ENCODE data around the gene PGM3.

- TF ChIP-seq CTCF (IDR thresholded peaks at IDR 0.05) (no peak), ZFX (IDR thresholded peaks at IDR 0.05; ENCODE audit: borderline replicate concordance) (no peak)
Measured at GRCh38 chr6:83127258-83127657, 65.8 kb downstream of the PGM3 start.

Data from 22Rv1 (cell line).